BLaER1 treated with 17β-estradiol and CSF1 and Interleukin-3, amounts not matched to agents 10 nM and 100 nM (cell line): ENCODE measurements around the gene NDUFB10.
A peak's percentile ranks its signal among the peaks of the same experiment; 100 is the strongest.

Experiments
- H3K27ac ChIP-seq, 11 experiments: shearing (Covaris generic); formaldehyde crosslinking; 2 replicates each; pipeline ENCODE4 v1.8.1; 2022
- H3K27me3 ChIP-seq, 11 experiments: shearing (Covaris generic); formaldehyde crosslinking; 2 replicates each; pipeline ENCODE4 v1.8.1; 2022
- H3K36me3 ChIP-seq, 11 experiments: shearing (Covaris generic); formaldehyde crosslinking; 2 replicates each; pipeline ENCODE4 v1.8.1; 2022
- H3K4me1 ChIP-seq, 10 experiments: shearing (Covaris generic); formaldehyde crosslinking; 2 replicates each; pipeline ENCODE4 v1.8.1; 2022
- H3K4me2 ChIP-seq, 11 experiments: shearing (Covaris generic); formaldehyde crosslinking; 2 replicates each; pipeline ENCODE4 v1.8.1; 2022
- H3K4me3 ChIP-seq, 10 experiments: shearing (Covaris generic); formaldehyde crosslinking; 2 replicates each; pipeline ENCODE4 v1.8.1; 2022
- H3K9ac ChIP-seq, 11 experiments: shearing (Covaris generic); formaldehyde crosslinking; 2 replicates each; pipeline ENCODE4 v1.8.1; 2022
- H3K9me3 ChIP-seq, 11 experiments: shearing (Covaris generic); formaldehyde crosslinking; replicated peaks in 1 of 11; 2 replicates each; pipeline ENCODE4 v1.8.1; 2022
- H4K20me1 ChIP-seq, 11 experiments: shearing (Covaris generic); formaldehyde crosslinking; 2 replicates each; pipeline ENCODE4 v1.8.1; 2022
- Cebpa-rat ChIP-seq, 11 experiments: shearing (Covaris generic); IDR thresholded peaks; 2 replicates each; pipeline ENCODE4 v1.8.1; 2022

The NDUFB10 gene

DNA sequence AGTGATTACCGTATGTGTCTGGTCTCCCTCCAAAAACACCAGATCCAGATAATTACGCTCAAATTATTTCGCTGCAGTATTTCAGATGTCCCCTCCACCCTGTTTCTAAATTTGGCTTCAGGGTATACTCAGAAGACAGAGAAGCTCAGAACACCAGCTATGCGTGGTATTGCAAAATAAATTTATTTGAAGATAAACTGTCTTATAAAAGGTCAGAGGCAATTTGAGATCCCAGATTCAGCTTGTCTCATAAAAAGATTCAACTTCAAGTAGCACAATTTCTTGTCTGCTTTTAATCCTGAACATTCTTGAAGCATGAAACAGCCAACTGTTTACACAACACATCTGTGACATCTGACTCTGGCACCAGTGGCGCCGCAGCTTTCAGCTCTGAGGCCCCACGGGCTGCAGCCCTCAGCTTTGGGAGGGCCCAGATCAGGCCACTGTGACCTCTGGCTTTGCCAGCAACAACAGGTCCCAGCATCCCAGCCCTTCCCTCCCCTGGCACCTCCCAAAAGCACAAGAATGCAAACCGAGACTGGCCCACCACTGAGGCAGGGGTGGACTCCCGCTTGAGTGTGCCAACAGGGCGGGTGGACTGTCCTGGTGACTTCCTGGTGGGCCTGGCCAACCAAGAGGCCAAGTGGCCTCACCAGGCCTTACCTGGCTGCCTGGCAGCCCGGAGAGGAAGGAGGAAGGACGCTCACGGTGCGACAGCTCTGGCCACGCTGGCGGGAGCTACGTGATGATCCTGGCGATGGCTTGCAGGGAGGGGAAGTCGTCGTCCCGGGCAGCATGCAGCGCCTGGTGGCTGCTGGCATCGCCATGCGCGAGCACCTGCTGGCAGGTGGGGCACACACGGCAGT lies 38.4 kb downstream of the NDUFB10 start:
- H3K9me3 ChIP-seq, result peaks cover 0 to 5% (median 0%) of the 10 kb centered on the region in 11 experiments; a peak in 8 of 22 replicates
- peaks cover under 1 to 7% (median 5%) of the 10 kb centered on the region in 11 experiments; a peak in 19 of 22 replicates for H3K27me3 ChIP-seq
- H3K27ac ChIP-seq, result no peak overlapping the region
- H3K4me1 ChIP-seq, result peaks cover 0 to 17% (median 14%) of the 10 kb centered on the region in 10 experiments; a peak in 12 of 20 replicates
- no peak overlapping the region for H3K4me2 ChIP-seq
- TF ChIP-seq Cebpa-rat (IDR thresholded peaks at IDR 0.05), result no peak
- H3K36me3 ChIP-seq, result peaks cover 60 to 78% (median 74%) of the 10 kb centered on the region in 11 experiments
- no peak overlapping the region for H3K4me3 ChIP-seq
- no peak overlapping the region for H3K9ac ChIP-seq
- peaks cover 5 to 71% (median 57%) of the 10 kb centered on the region in 11 experiments; a peak in 21 of 22 replicates for H4K20me1 ChIP-seq

DNA sequence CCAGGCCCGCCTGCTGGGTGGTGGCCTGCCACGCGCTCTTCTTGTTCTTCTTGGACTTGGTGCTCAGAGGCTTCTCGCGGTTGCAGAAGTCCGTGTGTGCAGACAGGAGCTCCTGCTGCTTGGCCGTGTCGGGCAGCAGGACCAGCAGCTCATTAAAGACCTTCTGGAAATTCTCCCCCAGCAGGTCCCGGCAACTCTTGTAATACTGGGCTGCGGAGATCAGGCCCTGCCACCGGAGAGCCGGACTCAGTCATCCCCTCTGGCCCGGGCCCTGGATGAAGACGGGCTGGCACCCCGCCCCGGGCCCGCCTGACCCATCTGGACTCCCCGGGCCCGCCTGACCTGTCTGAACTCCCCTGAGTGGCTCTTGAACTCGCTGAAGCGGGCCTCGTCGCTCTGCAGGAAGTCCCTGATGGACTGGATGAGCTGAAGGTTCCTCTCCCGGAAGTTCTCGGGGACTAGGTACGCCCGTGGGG lies 39.1 kb downstream of the NDUFB10 start:
- H3K4me3 ChIP-seq, result no peak overlapping the region
- H3K27me3 ChIP-seq, result peaks cover 0 to under 1% (median 0%) of the 10 kb centered on the region in 11 experiments; a peak in 1 of 22 replicates
- H3K4me2 ChIP-seq, result no peak overlapping the region
- H3K27ac ChIP-seq, result no peak overlapping the region
- H3K9ac ChIP-seq, result no peak overlapping the region
- H3K9me3 ChIP-seq, result no peaks in the 10 kb centered on the region
- no peak for TF ChIP-seq Cebpa-rat (IDR thresholded peaks at IDR 0.05)
- peaks cover 66 to 85% (median 81%) of the 10 kb centered on the region in 11 experiments for H3K36me3 ChIP-seq
- peaks cover 10 to 78% (median 64%) of the 10 kb centered on the region in 11 experiments; a peak in 21 of 22 replicates for H4K20me1 ChIP-seq
- H3K4me1 ChIP-seq, result peaks cover 1 to 10% (median 9%) of the 10 kb centered on the region in 10 experiments; a peak in 14 of 20 replicates

DNA sequence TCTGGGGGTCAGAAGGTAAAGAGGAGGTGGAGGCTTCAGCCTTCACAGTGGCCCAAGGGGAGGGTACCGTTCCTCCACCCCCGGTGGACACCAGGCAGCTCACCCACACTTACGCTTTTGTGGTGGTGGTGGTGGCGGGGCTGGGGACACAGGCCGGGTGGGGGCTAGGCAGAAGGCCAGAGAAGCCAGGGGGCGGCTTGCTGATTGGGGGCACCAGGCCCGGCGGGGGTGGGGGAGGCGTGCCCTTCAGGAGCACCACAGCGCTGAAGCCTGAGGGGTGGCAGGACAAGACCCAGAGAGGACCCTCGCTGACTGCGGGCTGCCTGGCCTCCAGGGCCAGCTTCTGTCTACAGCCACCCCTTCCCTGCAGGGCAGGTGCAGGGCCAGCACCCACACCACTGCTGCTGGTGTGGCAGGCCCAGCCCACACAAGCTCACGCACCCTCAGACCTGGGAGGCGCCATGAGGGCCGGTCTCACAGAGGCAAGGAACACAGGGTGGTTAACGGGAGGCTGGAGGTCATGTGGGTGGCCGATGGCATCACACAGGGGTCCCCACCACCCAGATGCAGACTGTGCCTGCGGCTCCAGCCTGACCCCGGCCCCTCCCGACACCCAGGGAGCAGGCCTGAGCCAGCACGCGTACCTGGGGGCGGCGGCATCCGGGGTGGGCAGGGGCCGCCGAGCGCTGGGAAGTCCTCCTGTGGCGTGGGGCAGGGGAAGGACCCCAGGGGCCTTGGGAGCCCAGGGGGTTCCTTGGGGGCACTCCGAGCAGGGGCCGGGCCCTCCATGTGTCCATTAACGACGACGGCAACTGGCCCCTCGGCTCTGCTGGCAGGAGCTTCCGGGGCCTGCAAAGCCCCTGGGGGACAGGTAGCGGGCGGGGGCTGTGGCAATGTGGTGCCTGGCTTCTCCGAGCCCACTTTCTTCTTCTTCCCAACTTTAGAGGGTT lies 39.8 kb downstream of the NDUFB10 start:
- H3K9me3 ChIP-seq, result no peaks in the 10 kb centered on the region
- TF ChIP-seq Cebpa-rat (IDR thresholded peaks at IDR 0.05), result no peak
- H3K9ac ChIP-seq, result no peak overlapping the region
- no peak overlapping the region for H3K4me2 ChIP-seq
- peaks cover 4 to 10% (median 9%) of the 10 kb centered on the region in 10 experiments for H3K4me1 ChIP-seq
- peaks cover 69 to 88% (median 85%) of the 10 kb centered on the region in 11 experiments for H3K36me3 ChIP-seq
- H4K20me1 ChIP-seq, result peaks cover 16 to 85% (median 71%) of the 10 kb centered on the region in 11 experiments; a peak in 21 of 22 replicates
- no peaks in the 10 kb centered on the region for H3K27me3 ChIP-seq
- H3K4me3 ChIP-seq, result no peak overlapping the region
- H3K27ac ChIP-seq, result no peak overlapping the region

DNA sequence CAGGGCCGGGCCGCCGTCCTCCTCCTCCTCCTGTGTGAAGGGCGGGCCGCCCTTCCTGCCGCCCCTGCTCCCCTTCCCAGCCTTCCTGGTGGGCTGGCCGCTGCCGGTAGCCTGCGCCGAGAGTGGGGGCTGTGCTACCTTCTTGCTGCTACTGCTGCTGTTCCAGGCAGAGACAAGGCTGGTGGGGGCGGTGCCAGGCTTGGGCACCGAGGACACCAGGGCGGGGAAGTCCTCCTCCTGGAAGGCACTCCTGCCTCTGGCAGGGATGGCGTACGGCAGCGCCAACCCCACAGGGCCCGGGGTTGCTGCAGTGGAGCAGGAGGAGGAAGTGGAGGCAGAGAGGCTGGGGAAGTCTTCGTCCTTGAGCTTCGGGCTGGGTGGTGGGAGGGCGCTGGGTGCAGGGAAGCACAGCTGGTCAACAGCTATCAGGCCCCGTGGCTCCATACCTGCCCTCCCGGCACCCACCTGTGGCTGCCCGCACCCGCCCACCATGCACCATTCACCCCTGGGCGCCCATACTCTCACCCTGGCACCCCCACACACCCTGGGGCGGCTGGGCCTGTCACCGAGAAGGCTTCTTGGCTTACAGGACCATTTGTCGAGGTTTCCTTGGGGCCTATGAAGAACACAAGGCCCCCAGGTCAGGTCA lies 40.7 kb downstream of the NDUFB10 start:
- Histone ChIP-seq H3K4me2 (no peak overlapping the region), H3K27ac (no peak overlapping the region), H3K4me1 (peaks cover 11 to 18% (median 16%) of the 10 kb centered on the region in 10 experiments), H3K4me3 (no peak overlapping the region), H3K36me3 (peaks cover 70 to 95% (median 87%) of the 10 kb centered on the region in 11 experiments), H4K20me1 (peaks cover 24 to 94% (median 80%) of the 10 kb centered on the region in 11 experiments; a peak in 21 of 22 replicates), H3K27me3 (no peaks in the 10 kb centered on the region), H3K9me3 (no peaks in the 10 kb centered on the region), H3K9ac (no peak overlapping the region; a peak in 1 of 22 replicates)
- no peak for TF ChIP-seq Cebpa-rat (IDR thresholded peaks at IDR 0.05)

DNA sequence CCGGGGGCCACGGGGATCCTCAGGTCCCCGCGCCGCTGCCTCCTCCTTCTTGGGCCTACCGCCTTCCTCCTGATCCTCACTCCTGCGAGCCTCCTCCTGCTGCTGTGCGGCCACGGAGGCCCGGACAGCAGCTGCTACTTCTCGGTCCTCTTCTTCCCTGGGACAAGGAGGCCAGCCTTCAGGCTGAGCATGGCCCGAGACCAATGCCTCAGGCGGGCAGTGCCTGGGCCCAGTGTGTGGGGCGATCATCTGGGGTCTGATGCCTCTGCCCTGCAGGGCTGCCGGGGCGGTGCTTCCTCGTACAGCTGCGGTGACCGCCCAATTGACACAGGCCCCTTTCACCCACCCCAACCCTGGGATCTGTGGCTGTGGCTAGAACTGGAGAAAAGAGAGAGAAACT lies 41.7 kb downstream of the NDUFB10 start:
- H3K4me2 ChIP-seq, result no peak overlapping the region
- H3K36me3 ChIP-seq, result peaks cover 70 to 94% (median 82%) of the 10 kb centered on the region in 11 experiments
- H3K9ac ChIP-seq, result 0 out of 22 replicates have a peak overlapping the region, but pooled peaks of 1 of the 11 experiments have one; percentile 18
- no peak for TF ChIP-seq Cebpa-rat (IDR thresholded peaks at IDR 0.05)
- H3K4me3 ChIP-seq, result no peak overlapping the region
- H4K20me1 ChIP-seq, result peaks cover 35 to 99% (median 89%) of the 10 kb centered on the region in 11 experiments; a peak in 21 of 22 replicates
- H3K4me1 ChIP-seq, result peaks cover 22 to 29% (median 26%) of the 10 kb centered on the region in 10 experiments
- H3K9me3 ChIP-seq, result no peaks in the 10 kb centered on the region
- no peak overlapping the region for H3K27ac ChIP-seq
- no peaks in the 10 kb centered on the region for H3K27me3 ChIP-seq

DNA sequence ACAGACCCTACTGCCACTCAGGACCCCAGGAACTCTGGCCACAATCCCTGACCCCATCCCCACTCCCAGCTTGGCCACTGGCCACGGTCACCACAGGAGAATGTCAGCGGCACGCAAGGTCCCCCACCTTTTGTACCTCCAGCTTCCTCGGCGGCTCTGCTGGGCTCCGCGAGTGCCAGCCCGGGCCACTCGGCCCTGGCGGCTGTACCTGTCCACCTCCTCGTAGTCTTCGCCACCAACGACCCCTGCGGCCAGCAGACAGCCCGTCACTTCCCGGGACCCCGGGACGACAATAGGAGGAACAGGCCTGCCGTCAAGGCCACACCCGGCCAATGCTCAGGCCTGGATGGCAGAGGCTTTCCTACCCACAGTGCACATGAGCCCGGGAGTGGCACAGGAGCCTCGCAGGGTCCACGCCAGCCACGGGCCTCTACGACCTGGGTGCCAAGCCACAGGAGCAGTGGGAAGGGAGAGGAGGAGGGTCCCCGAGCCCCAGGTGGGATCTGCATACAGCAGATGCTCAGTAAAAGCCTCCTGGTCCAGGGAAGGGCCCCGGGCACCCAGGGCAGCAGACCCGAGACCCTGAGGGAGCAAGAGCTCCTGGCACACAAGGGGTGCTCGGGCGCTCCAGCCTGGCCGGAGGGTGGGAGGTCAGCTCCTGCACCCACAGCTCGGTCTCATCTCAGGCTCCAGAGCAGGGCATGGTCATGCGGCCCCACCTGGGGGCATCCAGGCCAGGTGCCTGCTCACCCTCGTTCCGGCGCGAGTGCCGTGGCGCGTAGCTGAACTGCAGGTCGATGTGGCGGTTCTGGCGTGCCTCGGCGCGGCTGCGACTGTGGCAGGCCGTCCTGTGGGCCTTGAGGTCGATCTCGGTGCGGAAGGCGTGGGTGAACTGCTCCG lies 42.4 kb downstream of the NDUFB10 start:
- H3K4me3 ChIP-seq, result no peak overlapping the region
- no peak overlapping the region for H3K27ac ChIP-seq
- H3K4me2 ChIP-seq, result no peak overlapping the region
- no peaks in the 10 kb centered on the region for H3K9me3 ChIP-seq
- peak overlapping the region in 2 of 11 experiments; percentile 9 to 18; a peak in 1 of 22 replicates for H3K9ac ChIP-seq
- no peaks in the 10 kb centered on the region for H3K27me3 ChIP-seq
- H4K20me1 ChIP-seq, result peaks cover 42 to 100% (median 94%) of the 10 kb centered on the region in 11 experiments; a peak in 21 of 22 replicates
- peaks cover 69 to 92% (median 78%) of the 10 kb centered on the region in 11 experiments for H3K36me3 ChIP-seq
- H3K4me1 ChIP-seq, result peaks cover 29 to 36% (median 33%) of the 10 kb centered on the region in 10 experiments
- TF ChIP-seq Cebpa-rat (IDR thresholded peaks at IDR 0.05), result no peak

DNA sequence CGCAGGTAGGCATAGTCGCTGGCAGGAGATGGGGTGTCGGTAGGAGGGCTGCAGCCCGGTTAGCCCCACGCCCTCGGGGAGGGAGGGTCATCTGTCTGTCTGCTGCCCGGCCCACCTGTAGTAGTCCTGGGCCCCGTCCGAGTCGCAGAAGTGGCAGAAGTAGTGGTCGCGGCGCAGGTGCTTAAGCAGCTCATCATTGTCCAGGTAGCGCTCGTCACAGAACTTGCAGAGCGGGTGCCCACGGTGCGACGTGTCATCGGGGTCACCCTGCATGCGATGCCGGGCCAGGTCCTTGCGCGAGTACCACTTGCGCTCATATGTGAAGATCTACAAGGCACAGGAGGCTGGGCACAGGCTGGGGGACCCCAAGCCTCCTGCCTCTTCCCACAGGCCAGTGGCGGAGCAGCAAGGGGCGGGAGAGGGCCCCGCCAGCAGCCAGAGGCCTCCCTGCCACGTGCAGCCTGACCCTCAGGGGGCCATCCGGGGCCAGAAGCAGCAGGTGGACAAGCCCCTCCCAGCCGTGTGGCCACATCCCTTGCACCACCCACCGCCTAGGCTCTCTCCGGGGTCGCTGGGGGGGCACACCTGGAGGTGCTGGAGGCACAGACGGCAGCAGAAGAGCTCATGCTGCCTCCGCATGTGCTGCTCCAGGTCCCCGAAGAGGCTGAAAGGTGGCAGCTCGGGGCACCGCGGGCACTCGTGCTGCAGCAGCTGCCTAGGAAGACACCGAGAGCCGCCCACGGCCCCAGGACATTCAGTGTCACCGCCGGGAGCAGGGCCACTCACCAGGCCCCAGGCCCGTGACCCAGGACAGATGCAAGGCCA lies 43.3 kb downstream of the NDUFB10 start:
- peaks cover 59 to 92% (median 74%) of the 10 kb centered on the region in 11 experiments for H3K36me3 ChIP-seq
- H4K20me1 ChIP-seq, result peaks cover 51 to 100% (median 96%) of the 10 kb centered on the region in 11 experiments
- no peaks in the 10 kb centered on the region for H3K27me3 ChIP-seq
- TF ChIP-seq Cebpa-rat (IDR thresholded peaks at IDR 0.05), result no peak
- no peak overlapping the region; a peak in 1 of 22 replicates for H3K27ac ChIP-seq
- H3K4me3 ChIP-seq, result no peak overlapping the region
- peaks cover 38 to 45% (median 42%) of the 10 kb centered on the region in 10 experiments for H3K4me1 ChIP-seq
- H3K9ac ChIP-seq, result peak overlapping the region in 5 of 11 experiments; percentile 9 to 45 (median 27); a peak in 3 of 22 replicates
- H3K9me3 ChIP-seq, result no peaks in the 10 kb centered on the region
- no peak overlapping the region for H3K4me2 ChIP-seq
